RCC 7860 (cell line): Measurements from ENCODE around the gene RIMBP3C.
"Not testable (repeated sequence)": the region's sequence is repeated elsewhere in the genome, so short reads cannot be mapped to it uniquely, and the experiment has no call there.

ENCODE experiments used
- DNase-seq: peaks from one replicate; pipeline ENCODE4 v3.0.0-alpha.2; 2015; ENCODE audit warnings: low spot score
- FAIRE-seq: peaks from 2 replicates; lab custom pipeline; 2012; peaks lifted over from hg19 to GRCh38; lab: Jason Lieb, UNC

RIMBP3C gene

GRCh38 chr22:21532863-21533648 is 18.2 kb downstream of the RIMBP3C start:
- not testable (repeated sequence) for DNase-seq, FAIRE-seq

GRCh38 chr22:21531525-21531924 is 19.7 kb downstream of the RIMBP3C start:
- DNase-seq, FAIRE-seq: not testable (repeated sequence)

- FAIRE-seq, DNase-seq: not testable (repeated sequence)
These were observed 24.4 kb downstream of the RIMBP3C start for GRCh38 chr22:21526705-21527500.

- not testable (repeated sequence) for DNase-seq, FAIRE-seq
These were observed 34.1 kb downstream of the RIMBP3C start for GRCh38 chr22:21516970-21517764.

- FAIRE-seq, DNase-seq: not testable (repeated sequence)
These were observed 34.7 kb downstream of the RIMBP3C start for GRCh38 chr22:21516522-21516921.

- not testable (repeated sequence) for DNase-seq, FAIRE-seq
These were observed 36.0 kb downstream of the RIMBP3C start for GRCh38 chr22:21515234-21515633.

- DNase-seq, result not testable (repeated sequence)
- peak; percentile 57 for FAIRE-seq
These were observed 37.1 kb downstream of the RIMBP3C start for GRCh38 chr22:21514117-21514516.

GRCh38 chr22:21512022-21512421 is 39.2 kb downstream of the RIMBP3C start:
- FAIRE-seq, DNase-seq: not testable (repeated sequence)

GRCh38 chr22:21510397-21510796 is 40.9 kb downstream of the RIMBP3C start:
- FAIRE-seq, DNase-seq: not testable (repeated sequence)

GRCh38 chr22:21499623-21500506 is 51.4 kb downstream of the RIMBP3C start:
- not testable (repeated sequence) for DNase-seq, FAIRE-seq

GRCh38 chr22:21498489-21498888 is 52.8 kb downstream of the RIMBP3C start:
- FAIRE-seq, DNase-seq: not testable (repeated sequence)

- not testable (repeated sequence) for DNase-seq
- FAIRE-seq, result peak; percentile 74
These were observed 53.3 kb downstream of the RIMBP3C start for GRCh38 chr22:21497984-21498383.
